WTC11 (cell line): ENCODE data around the gene CUL5. TPM values are rescaled to one million over a fixed set of nuclear protein-coding genes. Genes with fewer than 3 reads are reported as not detected.

Experiments used
- ATAC-seq: fragments of 200-7000 bp; cut with Tn5 transposase; 2 replicates; pipeline ENCODE4 v1.10.0; 2021; ENCODE audit warnings: mild to moderate bottlenecking, moderate library complexity
- CTCF ChIA-PET: fragments of 300-600 bp; sonication (Branson Sonifier 250); formaldehyde crosslinking; loops from one replicate; lab custom pipeline; 2021; ENCODE audit warnings: antibody characterized with exemption; lab: Charles Lee
- POLR2A ChIA-PET: fragments of 350-600 bp; sonication (Branson Sonifier 250); formaldehyde crosslinking; loops from one replicate; lab custom pipeline; 2021; ENCODE audit warnings: antibody characterized with exemption; lab: Charles Lee
- DNase-seq: peaks from one replicate; pipeline ENCODE4 v3.0.0; 2021; ENCODE audit warnings: low spot score
- H3K27ac Mint-ChIP-seq: 2 replicates; pipeline ENCODE4 v1.8.0; 2021; ENCODE audit warnings: mixed read lengths
- H3K27me3 Mint-ChIP-seq: 2 replicates; pipeline ENCODE4 v1.8.0; 2021; ENCODE audit warnings: low read depth, mild to moderate bottlenecking, moderate library complexity, mixed read lengths
- H3K36me3 Mint-ChIP-seq: 2 replicates; pipeline ENCODE4 v1.8.0; 2021; ENCODE audit warnings: mixed read lengths
- H3K4me1 Mint-ChIP-seq: 2 replicates; pipeline ENCODE4 v1.8.0; 2022; ENCODE audit warnings: mixed read lengths
- H3K4me3 Mint-ChIP-seq: 2 replicates; pipeline ENCODE4 v1.8.0; 2021; ENCODE audit warnings: mild to moderate bottlenecking, moderate library complexity, mixed read lengths
- H3K9me3 Mint-ChIP-seq: 2 replicates; pipeline ENCODE4 v1.8.0; 2021; ENCODE audit warnings: mixed read lengths
- ARID4B ChIP-seq: sonication (generic); formaldehyde crosslinking; IDR thresholded peaks from 2 replicates; pipeline ENCODE4 v1.8.0; 2023; ENCODE audit warnings: missing genetic modification reagents, mild to moderate bottlenecking, borderline replicate concordance
- ATF2 ChIP-seq: sonication (generic); formaldehyde crosslinking; IDR thresholded peaks from 2 replicates; pipeline ENCODE4 v1.8.1; 2022; ENCODE audit warnings: low read depth, missing genetic modification reagents, borderline replicate concordance
- FOXK1 ChIP-seq: sonication (generic); formaldehyde crosslinking; IDR thresholded peaks from 2 replicates; pipeline ENCODE4 v1.8.0; 2022; ENCODE audit warnings: mild to moderate bottlenecking, moderate library complexity, missing genetic modification reagents
- GTF2I ChIP-seq: fragments of 250-450 bp; sonication (Bioruptor Pico); conservative IDR thresholded peaks from 2 replicates; pipeline ENCODE4 v1.4.0; 2021; ENCODE audit warnings: mild to moderate bottlenecking
- JUN ChIP-seq: sonication (generic); formaldehyde crosslinking; IDR thresholded peaks from 2 replicates; pipeline ENCODE4 v1.8.0; 2023; ENCODE audit warnings: mild to moderate bottlenecking, missing genetic modification reagents
- MLX ChIP-seq: sonication (generic); formaldehyde crosslinking; IDR thresholded peaks from 2 replicates; pipeline ENCODE4 v1.8.1; 2023; ENCODE audit warnings: mild to moderate bottlenecking, missing genetic modification reagents, moderate library complexity
- NR2C2 ChIP-seq: sonication (generic); formaldehyde crosslinking; IDR thresholded peaks from 2 replicates; pipeline ENCODE4 v1.8.0; 2022; ENCODE audit warnings: mild to moderate bottlenecking, missing genetic modification reagents
- TEAD4 ChIP-seq: sonication (generic); formaldehyde crosslinking; IDR thresholded peaks from 2 replicates; pipeline ENCODE4 v1.8.0; 2022; ENCODE audit warnings: mild to moderate bottlenecking, missing genetic modification reagents
- USF2 ChIP-seq: sonication (generic); formaldehyde crosslinking; IDR thresholded peaks from 2 replicates; pipeline ENCODE4 v1.8.1; 2023; ENCODE audit warnings: mild to moderate bottlenecking, missing genetic modification reagents, moderate library complexity
- ZBTB43 ChIP-seq: sonication (generic); formaldehyde crosslinking; IDR thresholded peaks from 2 replicates; pipeline ENCODE4 v1.8.1; 2023; ENCODE audit warnings: mild to moderate bottlenecking, missing genetic modification reagents
- ZNF281 ChIP-seq: sonication (generic); formaldehyde crosslinking; IDR thresholded peaks from 2 replicates; pipeline ENCODE4 v1.8.0; 2023; ENCODE audit warnings: mild to moderate bottlenecking, missing genetic modification reagents
- ZNF396 ChIP-seq: fragments of 250-450 bp; sonication (Bioruptor Pico); IDR thresholded peaks from 2 replicates; pipeline ENCODE4 v1.8.0; 2021; ENCODE audit warnings: mild to moderate bottlenecking, moderate library complexity, borderline replicate concordance
- ZNF423 ChIP-seq: fragments of 250-450 bp; sonication (Bioruptor Pico); IDR thresholded peaks from 2 replicates; pipeline ENCODE4 v2.1.2; 2022; ENCODE audit warnings: mild to moderate bottlenecking, moderate library complexity
- ZNF512 ChIP-seq: sonication (generic); formaldehyde crosslinking; IDR thresholded peaks from 2 replicates; pipeline ENCODE4 v1.8.1; 2022; ENCODE audit warnings: missing genetic modification reagents, borderline replicate concordance
- ZSCAN18 ChIP-seq: fragments of 250-450 bp; sonication (Bioruptor Pico); IDR thresholded peaks from 2 replicates; pipeline ENCODE4 v2.1.2; 2022; ENCODE audit warnings: mild to moderate bottlenecking, moderate library complexity
- total RNA-seq: library from RNA; stranded (reverse); gene quantifications from 3 replicates; pipeline ENCODE4 v1.2.3, GENCODE V29; 2021

Gene CUL5
- total RNA-seq, 1 experiment from 2014 or later = 31.4 TPM

- TF ChIP-seq ZNF396 (CRISPR knock-in tag) = no peak
- no peak for TF ChIP-seq ZNF512 (CRISPR knock-in tag)
- no peak for TF ChIP-seq ATF2
- no peak for TF ChIP-seq NR2C2 (CRISPR knock-in tag)
- no peak for TF ChIP-seq GTF2I (CRISPR knock-in tag)
These were observed 46.5 kb upstream of the CUL5 start (continued) for GRCh38 chr11:107962181-107962580.

- Mint-ChIP-seq H3K27me3 (no peaks in the 10 kb centered on the region), H3K9me3 (no peaks in the 10 kb centered on the region)
- TF ChIP-seq JUN (CRISPR knock-in tag) (no peak), ZNF281 (CRISPR knock-in tag) (no peak), ZBTB43 (CRISPR knock-in tag) (no peak), ZNF512 (CRISPR knock-in tag) (no peak), FOXK1 (no peak), TEAD4 (CRISPR knock-in tag) (no peak), ZSCAN18 (CRISPR knock-in tag) (no peak), MLX (no peak), ZNF423 (CRISPR knock-in tag) (no peak), USF2 (CRISPR knock-in tag) (no peak), ARID4B (CRISPR knock-in tag) (no peak)
- TF ChIP-seq, all 79 proteins: peak for 0
- DNase-seq = no peak
- H3K4me1 Mint-ChIP-seq = no peaks in the 10 kb centered on the region
- CTCF ChIA-PET = no interaction called here
- H3K27ac Mint-ChIP-seq = no peak overlapping the region
- no peak for ATAC-seq
- H3K4me3 Mint-ChIP-seq = no peak overlapping the region
- H3K36me3 Mint-ChIP-seq = peaks cover 15% of the 10 kb centered on the region
- POLR2A ChIA-PET = no interaction called here
These were observed 45.6 kb upstream of the CUL5 start for GRCh38 chr11:107963091-107963490.
